IMR-90 (cell line): ENCODE data around the gene EFNA5.

ENCODE experiments used
- CEBPB ChIP-seq: IDR thresholded peaks from 2 replicates; pipeline ENCODE4 v1.6.1; 2012; ENCODE audit warnings: low read depth, low read length, improper control_type of control experiment
- CHD1 ChIP-seq: IDR thresholded peaks from 2 replicates; pipeline ENCODE4 v1.6.1; 2012; ENCODE audit warnings: low read depth, low read length, improper control_type of control experiment
- CTCF ChIP-seq: conservative IDR thresholded peaks from 2 replicates; pipeline ENCODE4 v1.5.1; 2012; ENCODE audit warnings: mild to moderate bottlenecking, low read depth, low read length, improper control_type of control experiment
- FOS ChIP-seq: fragments of 150-350 bp; IDR thresholded peaks from 2 replicates; pipeline ENCODE4 v1.6.1; 2016; ENCODE audit warnings: low read depth, low read length
- MAFK ChIP-seq: IDR thresholded peaks from 2 replicates; pipeline ENCODE4 v1.6.1; 2012; ENCODE audit warnings: low read depth, low read length, improper control_type of control experiment
- MXI1 ChIP-seq: IDR thresholded peaks from 2 replicates; pipeline ENCODE4 v1.6.1; 2012; ENCODE audit warnings: low read depth, mild to moderate bottlenecking, low read length, moderate library complexity, borderline replicate concordance
- NFE2L2 ChIP-seq: fragments of 150-350 bp; IDR thresholded peaks from 2 replicates; pipeline ENCODE4 v1.6.1; 2016; ENCODE audit warnings: low read depth, mild to moderate bottlenecking, low read length
- POLR2A ChIP-seq: IDR thresholded peaks from 2 replicates; pipeline ENCODE4 v1.6.1; 2012; ENCODE audit warnings: mild to moderate bottlenecking, low read depth, low read length
- RAD21 ChIP-seq: IDR thresholded peaks from 2 replicates; pipeline ENCODE4 v1.6.1; 2012; ENCODE audit warnings: low read length, improper control_type of control experiment
- RCOR1 ChIP-seq: IDR thresholded peaks from 2 replicates; pipeline ENCODE4 v1.6.1; 2012; ENCODE audit warnings: mild to moderate bottlenecking, low read length, improper control_type of control experiment; ENCODE audit not compliant: insufficient replicate concordance
- RFX5 ChIP-seq: IDR thresholded peaks from 2 replicates; pipeline ENCODE4 v1.8.0; 2012; ENCODE audit warnings: low read depth, mild to moderate bottlenecking, low read length, moderate library complexity
- SMC3 ChIP-seq: fragments of 150-350 bp; IDR thresholded peaks from 2 replicates; pipeline ENCODE4 v1.6.1; 2016; ENCODE audit warnings: low read depth, mild to moderate bottlenecking, antibody characterized with exemption, low read length, moderate library complexity
- USF2 ChIP-seq: fragments of 150-350 bp; IDR thresholded peaks from 2 replicates; pipeline ENCODE4 v1.6.1; 2017; ENCODE audit warnings: mild to moderate bottlenecking, antibody characterized with exemption, low read length, low read depth
- TF ChIP-seq, protein P1 (sequence below): fragments of 150-350 bp; IDR thresholded peaks from 2 replicates; pipeline ENCODE4 v1.6.1; 2016; ENCODE audit warnings: low read depth, mild to moderate bottlenecking, low read length, moderate library complexity, borderline replicate concordance

DNA sequence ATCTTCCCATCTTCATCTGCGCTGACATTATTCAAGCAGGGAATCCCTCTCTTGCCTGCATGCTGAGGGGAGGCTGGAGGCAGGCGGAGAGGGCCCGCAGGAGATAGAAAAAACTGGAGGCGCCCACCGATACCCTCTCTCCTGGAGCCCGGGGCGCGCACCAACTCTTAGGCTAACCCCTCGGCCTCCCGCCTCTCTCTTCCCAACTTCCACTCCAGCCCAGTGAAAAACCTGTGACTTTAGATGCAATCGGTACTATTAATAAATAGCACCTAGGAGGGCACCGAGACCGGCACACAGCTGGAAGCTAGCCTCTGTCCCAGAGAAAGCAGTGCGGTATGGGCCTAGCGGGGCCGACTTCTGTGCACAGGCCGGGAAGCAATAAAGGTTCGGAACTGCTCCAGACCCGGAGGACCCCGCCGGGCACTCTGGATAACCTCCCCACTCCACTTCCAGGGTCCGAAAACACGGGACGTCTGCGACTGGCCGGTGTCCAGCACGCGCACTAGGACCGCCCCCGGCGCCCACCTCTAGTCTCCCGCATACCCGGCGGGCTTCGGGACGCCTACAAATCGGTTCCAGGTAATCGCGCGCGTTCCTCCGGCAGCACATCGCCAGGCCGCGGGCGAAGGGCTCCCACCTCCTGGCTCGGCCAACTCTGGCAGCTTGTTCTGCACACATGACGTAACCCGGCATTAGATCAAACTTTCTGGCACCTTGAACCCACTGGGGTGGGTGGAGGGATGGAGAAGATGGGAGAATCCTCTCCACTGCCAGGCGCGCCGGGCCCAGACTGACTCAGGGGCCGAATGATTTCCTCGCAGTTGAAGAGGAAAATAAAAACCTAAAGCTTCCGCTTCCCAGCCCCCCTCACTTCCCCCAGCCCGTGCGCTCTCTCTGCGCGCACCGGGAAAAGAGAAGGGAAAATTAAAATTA, 1.4 kb downstream of the EFNA5 start:
- no peak for TF ChIP-seq CTCF
- TF ChIP-seq POLR2A = no peak
- no peak for TF ChIP-seq CEBPB
- TF ChIP-seq MXI1 = no peak
- TF ChIP-seq FOS = no peak
- no peak for TF ChIP-seq USF2
- no peak for TF ChIP-seq RFX5
- TF ChIP-seq SMC3 = no peak
- TF ChIP-seq, protein P1, sequence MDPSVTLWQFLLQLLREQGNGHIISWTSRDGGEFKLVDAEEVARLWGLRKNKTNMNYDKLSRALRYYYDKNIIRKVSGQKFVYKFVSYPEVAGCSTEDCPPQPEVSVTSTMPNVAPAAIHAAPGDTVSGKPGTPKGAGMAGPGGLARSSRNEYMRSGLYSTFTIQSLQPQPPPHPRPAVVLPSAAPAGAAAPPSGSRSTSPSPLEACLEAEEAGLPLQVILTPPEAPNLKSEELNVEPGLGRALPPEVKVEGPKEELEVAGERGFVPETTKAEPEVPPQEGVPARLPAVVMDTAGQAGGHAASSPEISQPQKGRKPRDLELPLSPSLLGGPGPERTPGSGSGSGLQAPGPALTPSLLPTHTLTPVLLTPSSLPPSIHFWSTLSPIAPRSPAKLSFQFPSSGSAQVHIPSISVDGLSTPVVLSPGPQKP = no peak
- TF ChIP-seq RCOR1 = no peak
- no peak for TF ChIP-seq MAFK
- TF ChIP-seq NFE2L2 = no peak
- no peak for TF ChIP-seq CHD1
- no peak for TF ChIP-seq RAD21
